ENCODE measurements around the gene IMPA2. TPM values are rescaled to one million over a fixed set of nuclear protein-coding genes. Genes with fewer than 3 reads are reported as not detected.

Gene IMPA2
- total RNA-seq, 1 donor from 2014 or later: 33.9 TPM

- Histone ChIP-seq H3K4me1 (ENCODE audit: control insufficient read depth in 3 of 3, insufficient read depth in 3 of 3, low read length in 3 of 3) (peaks cover 5 to 10% (median 8%) of the 10 kb centered on the region in 3 donors), H3K9ac (ENCODE audit: low read depth in 1 of 3, low read length in 3 of 3) (no peak overlapping the region), H3K4me3 (ENCODE audit: low read length in 3 of 3) (no peak overlapping the region), H3K36me3 (ENCODE audit: control insufficient read depth in 3 of 3, insufficient read depth in 3 of 3, low read length in 3 of 3) (peaks cover 35 to 60% (median 48%) of the 10 kb centered on the region in 3 donors), H3K27me3 (ENCODE audit: control insufficient read depth in 3 of 3, insufficient read depth in 3 of 3, low read length in 3 of 3) (no peaks in the 10 kb centered on the region), H3K9me3 (ENCODE audit: control insufficient read depth in 3 of 3, low read length in 3 of 3) (no peaks in the 10 kb centered on the region), H3K27ac (ENCODE audit: low read depth, low read length) (no peak overlapping the region)
These were observed 24.5 kb downstream of the IMPA2 start for GRCh38 chr18:12005538-12006487.

GRCh38 chr18:12006488-12006840 lies 25.2 kb downstream of the IMPA2 start:
- Histone ChIP-seq H3K27ac (ENCODE audit: low read depth, low read length) (no peak overlapping the region), H3K9me3 (ENCODE audit: control insufficient read depth in 3 of 3, low read length in 3 of 3) (no peaks in the 10 kb centered on the region), H3K36me3 (ENCODE audit: control insufficient read depth in 3 of 3, insufficient read depth in 3 of 3, low read length in 3 of 3) (peaks cover 38 to 61% (median 50%) of the 10 kb centered on the region in 3 donors), H3K9ac (ENCODE audit: low read depth in 1 of 3, low read length in 3 of 3) (no peak overlapping the region), H3K4me1 (ENCODE audit: control insufficient read depth in 3 of 3, insufficient read depth in 3 of 3, low read length in 3 of 3) (peaks cover 8 to 17% (median 15%) of the 10 kb centered on the region in 3 donors), H3K4me3 (ENCODE audit: low read length in 3 of 3) (no peak overlapping the region), H3K27me3 (ENCODE audit: control insufficient read depth in 3 of 3, insufficient read depth in 3 of 3, low read length in 3 of 3) (no peaks in the 10 kb centered on the region)

GRCh38 chr18:12007063-12007462 lies 25.8 kb downstream of the IMPA2 start:
- no peaks in the 10 kb centered on the region for H3K27me3 ChIP-seq (ENCODE audit: control insufficient read depth in 3 of 3, insufficient read depth in 3 of 3, low read length in 3 of 3)
- no peaks in the 10 kb centered on the region for H3K9me3 ChIP-seq (ENCODE audit: control insufficient read depth in 3 of 3, low read length in 3 of 3)
- peaks cover 8 to 20% (median 19%) of the 10 kb centered on the region in 3 donors for H3K4me1 ChIP-seq (ENCODE audit: control insufficient read depth in 3 of 3, insufficient read depth in 3 of 3, low read length in 3 of 3)
- peaks cover 38 to 59% (median 51%) of the 10 kb centered on the region in 3 donors for H3K36me3 ChIP-seq (ENCODE audit: control insufficient read depth in 3 of 3, insufficient read depth in 3 of 3, low read length in 3 of 3)
- no peak overlapping the region for H3K4me3 ChIP-seq (ENCODE audit: low read length in 3 of 3)
- H3K9ac ChIP-seq (ENCODE audit: low read depth in 1 of 3, low read length in 3 of 3): no peak overlapping the region
- no peak overlapping the region for H3K27ac ChIP-seq (ENCODE audit: low read depth, low read length)

- Histone ChIP-seq H3K4me3 (ENCODE audit: low read length in 3 of 3) (no peak overlapping the region), H3K4me1 (ENCODE audit: control insufficient read depth in 3 of 3, insufficient read depth in 3 of 3, low read length in 3 of 3) (peaks cover 12 to 29% (median 27%) of the 10 kb centered on the region in 3 donors), H3K9ac (ENCODE audit: low read depth in 1 of 3, low read length in 3 of 3) (peak overlapping the region in 1 of 3 donors; percentile 62), H3K27me3 (ENCODE audit: control insufficient read depth in 3 of 3, insufficient read depth in 3 of 3, low read length in 3 of 3) (no peaks in the 10 kb centered on the region), H3K27ac (ENCODE audit: low read depth, low read length) (no peak overlapping the region), H3K36me3 (ENCODE audit: control insufficient read depth in 3 of 3, insufficient read depth in 3 of 3, low read length in 3 of 3) (peaks cover 39 to 59% (median 53%) of the 10 kb centered on the region in 3 donors), H3K9me3 (ENCODE audit: control insufficient read depth in 3 of 3, low read length in 3 of 3) (no peaks in the 10 kb centered on the region)
These were observed 27.0 kb downstream of the IMPA2 start for GRCh38 chr18:12008181-12008767.

GRCh38 chr18:12008842-12009580 lies 27.7 kb downstream of the IMPA2 start:
- Histone ChIP-seq H3K27ac (ENCODE audit: low read depth, low read length) (no peak overlapping the region), H3K27me3 (ENCODE audit: control insufficient read depth in 3 of 3, insufficient read depth in 3 of 3, low read length in 3 of 3) (no peaks in the 10 kb centered on the region), H3K36me3 (ENCODE audit: control insufficient read depth in 3 of 3, insufficient read depth in 3 of 3, low read length in 3 of 3) (peaks cover 42 to 59% (median 55%) of the 10 kb centered on the region in 3 donors), H3K9ac (ENCODE audit: low read depth in 1 of 3, low read length in 3 of 3) (peak overlapping the region in 1 of 3 donors; percentile 62), H3K9me3 (ENCODE audit: control insufficient read depth in 3 of 3, low read length in 3 of 3) (no peaks in the 10 kb centered on the region), H3K4me3 (ENCODE audit: low read length in 3 of 3) (no peak overlapping the region), H3K4me1 (ENCODE audit: control insufficient read depth in 3 of 3, insufficient read depth in 3 of 3, low read length in 3 of 3) (peaks cover 9 to 31% (median 26%) of the 10 kb centered on the region in 3 donors)

- H3K27me3 ChIP-seq (ENCODE audit: control insufficient read depth in 3 of 3, insufficient read depth in 3 of 3, low read length in 3 of 3): no peaks in the 10 kb centered on the region
- H3K4me3 ChIP-seq (ENCODE audit: low read length in 3 of 3): no peak overlapping the region
- H3K36me3 ChIP-seq (ENCODE audit: control insufficient read depth in 3 of 3, insufficient read depth in 3 of 3, low read length in 3 of 3): peaks cover 48 to 65% (median 58%) of the 10 kb centered on the region in 3 donors
- H3K4me1 ChIP-seq (ENCODE audit: control insufficient read depth in 3 of 3, insufficient read depth in 3 of 3, low read length in 3 of 3): peaks cover 9 to 37% (median 30%) of the 10 kb centered on the region in 3 donors
- no peak overlapping the region for H3K9ac ChIP-seq (ENCODE audit: low read depth in 1 of 3, low read length in 3 of 3)
- no peaks in the 10 kb centered on the region for H3K9me3 ChIP-seq (ENCODE audit: control insufficient read depth in 3 of 3, low read length in 3 of 3)
- H3K27ac ChIP-seq (ENCODE audit: low read depth, low read length): no peak overlapping the region
These were observed 28.4 kb downstream of the IMPA2 start for GRCh38 chr18:12009581-12010140.

- Histone ChIP-seq H3K36me3 (ENCODE audit: control insufficient read depth in 3 of 3, insufficient read depth in 3 of 3, low read length in 3 of 3) (peaks cover 44 to 59% (median 58%) of the 10 kb centered on the region in 3 donors), H3K9me3 (ENCODE audit: control insufficient read depth in 3 of 3, low read length in 3 of 3) (no peaks in the 10 kb centered on the region), H3K27ac (ENCODE audit: low read depth, low read length) (no peak overlapping the region), H3K4me1 (ENCODE audit: control insufficient read depth in 3 of 3, insufficient read depth in 3 of 3, low read length in 3 of 3) (peaks cover 9 to 43% (median 36%) of the 10 kb centered on the region in 3 donors), H3K27me3 (ENCODE audit: control insufficient read depth in 3 of 3, insufficient read depth in 3 of 3, low read length in 3 of 3) (no peaks in the 10 kb centered on the region), H3K9ac (ENCODE audit: low read depth in 1 of 3, low read length in 3 of 3) (no peak overlapping the region), H3K4me3 (ENCODE audit: low read length in 3 of 3) (no peak overlapping the region)
These were observed 29.0 kb downstream of the IMPA2 start for GRCh38 chr18:12010187-12010802.

GRCh38 chr18:12011199-12011956 lies 30.1 kb downstream of the IMPA2 start:
- no peak overlapping the region for H3K4me3 ChIP-seq (ENCODE audit: low read length in 3 of 3)
- H3K9ac ChIP-seq (ENCODE audit: low read depth in 1 of 3, low read length in 3 of 3): no peak overlapping the region
- H3K9me3 ChIP-seq (ENCODE audit: control insufficient read depth in 3 of 3, low read length in 3 of 3): no peaks in the 10 kb centered on the region
- no peak overlapping the region for H3K27ac ChIP-seq (ENCODE audit: low read depth, low read length)
- peaks cover 37 to 54% (median 52%) of the 10 kb centered on the region in 3 donors for H3K36me3 ChIP-seq (ENCODE audit: control insufficient read depth in 3 of 3, insufficient read depth in 3 of 3, low read length in 3 of 3)
- no peaks in the 10 kb centered on the region for H3K27me3 ChIP-seq (ENCODE audit: control insufficient read depth in 3 of 3, insufficient read depth in 3 of 3, low read length in 3 of 3)
- H3K4me1 ChIP-seq (ENCODE audit: control insufficient read depth in 3 of 3, insufficient read depth in 3 of 3, low read length in 3 of 3): peaks cover 16 to 52% (median 45%) of the 10 kb centered on the region in 3 donors
